HEK293 (cell line): ENCODE measurements around the gene EPHA6.

Experiments used
- CTCF ChIA-PET: fragments of 350-600 bp; formaldehyde crosslinking; extraction: SDS; loops from one replicate; lab custom pipeline; 2021; ENCODE audit warnings: antibody characterized with exemption; lab: Yijun Ruan, JAX
- POLR2A ChIA-PET: fragments of 300-600 bp; formaldehyde crosslinking; extraction: SDS; loops from one replicate; lab custom pipeline; 2020; ENCODE audit warnings: antibody characterized with exemption, inconsistent platforms; lab: Yijun Ruan, JAX
- H3K27ac ChIP-seq: fragments of 200-500 bp; sonication (Bioruptor generic); 2 replicates; pipeline ENCODE4 v1.5.1; 2014; ENCODE audit warnings: low read depth, low read length, control low read depth, inconsistent platforms; ENCODE audit errors: extremely low read depth
- H3K36me3 ChIP-seq, 2 experiments: fragments of 200-500 bp in 1 of 2; sonication (Bioruptor generic) in 1 of 2; 1 replicate in 1 of 2; 2 replicates in 1 of 2; pipeline ENCODE4 v1.5.1; 2014 to 2017; ENCODE audit warnings: inconsistent platforms in 2 of 2, low read length in 2 of 2; ENCODE audit not compliant: control insufficient read depth in 2 of 2, insufficient read depth in 1 of 2
- H3K4me1 ChIP-seq: fragments of 200-500 bp; sonication (Bioruptor generic); 2 replicates; pipeline ENCODE4 v1.5.1; 2014; ENCODE audit warnings: mild to moderate bottlenecking, low read length, inconsistent platforms; ENCODE audit not compliant: control insufficient read depth, insufficient read depth
- H3K4me3 ChIP-seq: 2 replicates; pipeline ENCODE4 v1.5.1; 2011; ENCODE audit warnings: low read depth, mild to moderate bottlenecking, control low read depth, low read length, moderate library complexity
- H3K9me3 ChIP-seq: fragments of 200-500 bp; sonication (Bioruptor generic); 2 replicates; pipeline ENCODE4 v1.5.1; 2014; ENCODE audit warnings: low read depth, low read length, inconsistent platforms; ENCODE audit not compliant: control insufficient read depth, insufficient read depth
- HOXC10 ChIP-seq: sonication (generic); formaldehyde crosslinking; IDR thresholded peaks from 2 replicates; pipeline ENCODE4 v1.8.1; 2023; ENCODE audit warnings: mild to moderate bottlenecking, missing genetic modification reagents
- HOXD13 ChIP-seq: sonication (generic); formaldehyde crosslinking; IDR thresholded peaks from 2 replicates; pipeline ENCODE4 v1.8.0; 2022; ENCODE audit warnings: missing genetic modification reagents, borderline replicate concordance
- IKZF3 ChIP-seq: fragments of 450-650 bp; IDR thresholded peaks from 2 replicates; pipeline ENCODE4 v1.5.0; 2018; ENCODE audit warnings: missing biosample characterization, mild to moderate bottlenecking, missing genetic modification characterization, moderate library complexity
- PATZ1 ChIP-seq: fragments of 450-650 bp; formaldehyde crosslinking; IDR thresholded peaks from 2 replicates; pipeline ENCODE4 v1.5.1; 2016; ENCODE audit warnings: missing biosample characterization, missing genetic modification characterization
- PRDM1 ChIP-seq: fragments of 450-650 bp; formaldehyde crosslinking; IDR thresholded peaks from 2 replicates; pipeline ENCODE4; 2016; ENCODE audit warnings: missing biosample characterization, missing genetic modification characterization
- SCRT1 ChIP-seq: fragments of 450-650 bp; formaldehyde crosslinking; IDR thresholded peaks from 2 replicates; pipeline ENCODE4 v1.5.1; 2016; ENCODE audit warnings: missing biosample characterization, missing genetic modification characterization, borderline replicate concordance
- SETDB1 ChIP-seq: IDR thresholded peaks from one replicate; pipeline ENCODE4 v1.6.1; 2017; ENCODE audit warnings: mild to moderate bottlenecking, low read length, moderate library complexity, mixed read lengths; ENCODE audit not compliant: insufficient read length
- ZFP37 ChIP-seq: fragments of 450-650 bp; formaldehyde crosslinking; IDR thresholded peaks from 2 replicates; pipeline ENCODE4 v1.5.1; 2016; ENCODE audit warnings: missing biosample characterization, missing genetic modification characterization
- ZNF10 ChIP-seq: fragments of 450-650 bp; formaldehyde crosslinking; IDR thresholded peaks from 2 replicates; pipeline ENCODE4 v1.5.1; 2017; ENCODE audit warnings: missing biosample characterization, missing genetic modification characterization
- ZNF133 ChIP-seq: fragments of 450-650 bp; formaldehyde crosslinking; IDR thresholded peaks from 2 replicates; pipeline ENCODE4 v1.5.1; 2016; ENCODE audit warnings: missing biosample characterization, missing genetic modification characterization
- ZNF157 ChIP-seq: fragments of 450-650 bp; formaldehyde crosslinking; IDR thresholded peaks from 2 replicates; pipeline ENCODE4 v1.5.1; 2016; ENCODE audit warnings: missing biosample characterization, missing genetic modification characterization
- ZNF214 ChIP-seq: fragments of 450-650 bp; formaldehyde crosslinking; IDR thresholded peaks from 2 replicates; pipeline ENCODE4 v1.5.1; 2017; ENCODE audit warnings: missing biosample characterization, mild to moderate bottlenecking, missing genetic modification characterization, borderline replicate concordance
- ZNF548 ChIP-seq: fragments of 450-650 bp; formaldehyde crosslinking; IDR thresholded peaks from 2 replicates; pipeline ENCODE4 v1.5.1; 2016; ENCODE audit warnings: missing biosample characterization, missing genetic modification characterization
- ZNF558 ChIP-seq: fragments of 450-650 bp; formaldehyde crosslinking; IDR thresholded peaks from 2 replicates; pipeline ENCODE4 v1.5.1; 2016; ENCODE audit warnings: missing biosample characterization, missing genetic modification characterization
- ZNF654 ChIP-seq: fragments of 450-650 bp; formaldehyde crosslinking; IDR thresholded peaks from 2 replicates; pipeline ENCODE4 v1.5.1; 2016; ENCODE audit warnings: low read depth, missing biosample characterization, missing genetic modification characterization
- ZNF707 ChIP-seq: fragments of 450-650 bp; formaldehyde crosslinking; IDR thresholded peaks from 2 replicates; pipeline ENCODE4 v1.5.1; 2016; ENCODE audit warnings: missing biosample characterization, missing genetic modification characterization
- ZNF768 ChIP-seq: fragments of 450-650 bp; formaldehyde crosslinking; IDR thresholded peaks from 2 replicates; pipeline ENCODE4 v1.5.1; 2018; ENCODE audit warnings: missing biosample characterization, mild to moderate bottlenecking, missing genetic modification characterization
- ZNF792 ChIP-seq: fragments of 450-650 bp; formaldehyde crosslinking; IDR thresholded peaks from 2 replicates; pipeline ENCODE4 v1.5.1; 2016; ENCODE audit warnings: missing biosample characterization, missing genetic modification characterization
- ZSCAN16 ChIP-seq: fragments of 450-650 bp; formaldehyde crosslinking; IDR thresholded peaks from 2 replicates; pipeline ENCODE4 v1.5.1; 2016; ENCODE audit warnings: missing biosample characterization, missing genetic modification characterization
- TF ChIP-seq, protein P1 (sequence below): fragments of 450-650 bp; formaldehyde crosslinking; IDR thresholded peaks from 2 replicates; pipeline ENCODE4 v1.5.1; 2016; ENCODE audit warnings: missing biosample characterization, missing genetic modification characterization
- TF ChIP-seq, protein P2 (sequence below): fragments of 450-650 bp; formaldehyde crosslinking; IDR thresholded peaks from 2 replicates; pipeline ENCODE4 v1.5.1; 2016; ENCODE audit warnings: missing biosample characterization, missing genetic modification characterization
- TF ChIP-seq, protein P3 (sequence below): fragments of 450-650 bp; formaldehyde crosslinking; IDR thresholded peaks from 2 replicates; pipeline ENCODE4 v1.5.1; 2017; ENCODE audit warnings: missing biosample characterization, missing genetic modification characterization
- TF ChIP-seq, protein P4 (sequence below): fragments of 450-650 bp; formaldehyde crosslinking; IDR thresholded peaks from 2 replicates; pipeline ENCODE4 v1.5.1; 2016; ENCODE audit warnings: missing biosample characterization, missing genetic modification characterization, borderline replicate concordance

The EPHA6 gene

DNA sequence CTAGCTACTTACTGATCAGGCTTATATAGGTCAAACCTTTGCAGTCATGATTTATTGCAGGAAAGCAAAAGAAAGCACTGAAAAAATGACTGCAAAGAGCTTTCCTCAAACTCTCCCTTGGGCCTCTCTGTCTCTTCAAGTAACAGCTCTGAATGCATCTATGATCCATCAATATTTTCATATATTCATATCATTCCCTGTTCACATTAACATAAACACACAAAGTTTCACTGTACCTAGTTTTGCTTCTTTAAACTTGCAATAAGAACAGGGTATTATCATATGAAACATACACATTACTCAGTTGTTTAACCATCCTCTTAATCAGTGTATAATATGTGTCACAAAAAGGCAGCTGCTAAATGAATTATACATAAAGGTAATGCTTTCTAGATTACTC, 842.2 kb downstream of the EPHA6 start:
- POLR2A ChIA-PET: no interaction called here
- no peak overlapping the region for H3K27ac ChIP-seq
- no peak for TF ChIP-seq ZSCAN16 (tag by site-specific recombination)
- no peak for TF ChIP-seq ZNF10
- TF ChIP-seq, protein P1, sequence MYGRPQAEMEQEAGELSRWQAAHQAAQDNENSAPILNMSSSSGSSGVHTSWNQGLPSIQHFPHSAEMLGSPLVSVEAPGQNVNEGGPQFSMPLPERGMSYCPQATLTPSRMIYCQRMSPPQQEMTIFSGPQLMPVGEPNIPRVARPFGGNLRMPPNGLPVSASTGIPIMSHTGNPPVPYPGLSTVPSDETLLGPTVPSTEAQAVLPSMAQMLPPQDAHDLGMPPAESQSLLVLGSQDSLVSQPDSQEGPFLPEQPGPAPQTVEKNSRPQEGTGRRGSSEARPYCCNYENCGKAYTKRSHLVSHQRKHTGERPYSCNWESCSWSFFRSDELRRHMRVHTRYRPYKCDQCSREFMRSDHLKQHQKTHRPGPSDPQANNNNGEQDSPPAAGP: no peak
- TF ChIP-seq PATZ1 (tag by site-specific recombination): no peak
- no peak for TF ChIP-seq ZNF558
- no peak for TF ChIP-seq PRDM1
- TF ChIP-seq ZNF133: no peak
- TF ChIP-seq ZNF548 (tag by site-specific recombination): no peak
- TF ChIP-seq ZNF707: no peak
- no peak overlapping the region for H3K4me3 ChIP-seq
- H3K36me3 ChIP-seq: no peaks in the 10 kb centered on the region
- CTCF ChIA-PET: interaction anchor here (0.6 to 1.6 kb wide), 3 partner anchors 762 to 794 kb away, joined by 3 read pairs; no protein-coding TSS in a partner anchor
- no peaks in the 10 kb centered on the region for H3K9me3 ChIP-seq
- H3K4me1 ChIP-seq: no peaks in the 10 kb centered on the region

GRCh38 chr3:97658668-97659285, 844.4 kb downstream of the EPHA6 start:
- ChIA-PET POLR2A (no interaction called here), CTCF (interaction anchor here (0.7 to 1.6 kb wide), 8 partner anchors 10 to 797 kb away, joined by 3 to 5 read pairs (median 3); no protein-coding TSS in a partner anchor)
- Histone ChIP-seq H3K4me3 (no peak overlapping the region), H3K9me3 (no peaks in the 10 kb centered on the region), H3K36me3 (no peaks in the 10 kb centered on the region), H3K27ac (no peak overlapping the region), H3K4me1 (no peaks in the 10 kb centered on the region)
- TF ChIP-seq ZNF707 (no peak), ZNF654 (tag by site-specific recombination) (peak; percentile 68), ZFP37 (tag by site-specific recombination) (no peak), IKZF3 (no peak)

- ChIA-PET CTCF (no interaction called here), POLR2A (no interaction called here)
- Histone ChIP-seq H3K36me3 (no peaks in the 10 kb centered on the region), H3K4me1 (no peaks in the 10 kb centered on the region), H3K9me3 (no peaks in the 10 kb centered on the region), H3K27ac (no peak overlapping the region), H3K4me3 (no peak overlapping the region)
- TF ChIP-seq SETDB1: no peak
- TF ChIP-seq, protein P2, sequence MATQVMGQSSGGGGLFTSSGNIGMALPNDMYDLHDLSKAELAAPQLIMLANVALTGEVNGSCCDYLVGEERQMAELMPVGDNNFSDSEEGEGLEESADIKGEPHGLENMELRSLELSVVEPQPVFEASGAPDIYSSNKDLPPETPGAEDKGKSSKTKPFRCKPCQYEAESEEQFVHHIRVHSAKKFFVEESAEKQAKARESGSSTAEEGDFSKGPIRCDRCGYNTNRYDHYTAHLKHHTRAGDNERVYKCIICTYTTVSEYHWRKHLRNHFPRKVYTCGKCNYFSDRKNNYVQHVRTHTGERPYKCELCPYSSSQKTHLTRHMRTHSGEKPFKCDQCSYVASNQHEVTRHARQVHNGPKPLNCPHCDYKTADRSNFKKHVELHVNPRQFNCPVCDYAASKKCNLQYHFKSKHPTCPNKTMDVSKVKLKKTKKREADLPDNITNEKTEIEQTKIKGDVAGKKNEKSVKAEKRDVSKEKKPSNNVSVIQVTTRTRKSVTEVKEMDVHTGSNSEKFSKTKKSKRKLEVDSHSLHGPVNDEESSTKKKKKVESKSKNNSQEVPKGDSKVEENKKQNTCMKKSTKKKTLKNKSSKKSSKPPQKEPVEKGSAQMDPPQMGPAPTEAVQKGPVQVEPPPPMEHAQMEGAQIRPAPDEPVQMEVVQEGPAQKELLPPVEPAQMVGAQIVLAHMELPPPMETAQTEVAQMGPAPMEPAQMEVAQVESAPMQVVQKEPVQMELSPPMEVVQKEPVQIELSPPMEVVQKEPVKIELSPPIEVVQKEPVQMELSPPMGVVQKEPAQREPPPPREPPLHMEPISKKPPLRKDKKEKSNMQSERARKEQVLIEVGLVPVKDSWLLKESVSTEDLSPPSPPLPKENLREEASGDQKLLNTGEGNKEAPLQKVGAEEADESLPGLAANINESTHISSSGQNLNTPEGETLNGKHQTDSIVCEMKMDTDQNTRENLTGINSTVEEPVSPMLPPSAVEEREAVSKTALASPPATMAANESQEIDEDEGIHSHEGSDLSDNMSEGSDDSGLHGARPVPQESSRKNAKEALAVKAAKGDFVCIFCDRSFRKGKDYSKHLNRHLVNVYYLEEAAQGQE: no peak
- TF ChIP-seq HOXD13 (CRISPR knock-in tag): no peak
- TF ChIP-seq, protein P3, sequence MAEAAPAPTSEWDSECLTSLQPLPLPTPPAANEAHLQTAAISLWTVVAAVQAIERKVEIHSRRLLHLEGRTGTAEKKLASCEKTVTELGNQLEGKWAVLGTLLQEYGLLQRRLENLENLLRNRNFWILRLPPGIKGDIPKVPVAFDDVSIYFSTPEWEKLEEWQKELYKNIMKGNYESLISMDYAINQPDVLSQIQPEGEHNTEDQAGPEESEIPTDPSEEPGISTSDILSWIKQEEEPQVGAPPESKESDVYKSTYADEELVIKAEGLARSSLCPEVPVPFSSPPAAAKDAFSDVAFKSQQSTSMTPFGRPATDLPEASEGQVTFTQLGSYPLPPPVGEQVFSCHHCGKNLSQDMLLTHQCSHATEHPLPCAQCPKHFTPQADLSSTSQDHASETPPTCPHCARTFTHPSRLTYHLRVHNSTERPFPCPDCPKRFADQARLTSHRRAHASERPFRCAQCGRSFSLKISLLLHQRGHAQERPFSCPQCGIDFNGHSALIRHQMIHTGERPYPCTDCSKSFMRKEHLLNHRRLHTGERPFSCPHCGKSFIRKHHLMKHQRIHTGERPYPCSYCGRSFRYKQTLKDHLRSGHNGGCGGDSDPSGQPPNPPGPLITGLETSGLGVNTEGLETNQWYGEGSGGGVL (tag by site-specific recombination): no peak
- TF ChIP-seq ZNF768 (tag by site-specific recombination): no peak
- TF ChIP-seq ZNF792 (tag by site-specific recombination): no peak
- no peak for TF ChIP-seq ZNF157 (tag by site-specific recombination)
- TF ChIP-seq, protein P4, sequence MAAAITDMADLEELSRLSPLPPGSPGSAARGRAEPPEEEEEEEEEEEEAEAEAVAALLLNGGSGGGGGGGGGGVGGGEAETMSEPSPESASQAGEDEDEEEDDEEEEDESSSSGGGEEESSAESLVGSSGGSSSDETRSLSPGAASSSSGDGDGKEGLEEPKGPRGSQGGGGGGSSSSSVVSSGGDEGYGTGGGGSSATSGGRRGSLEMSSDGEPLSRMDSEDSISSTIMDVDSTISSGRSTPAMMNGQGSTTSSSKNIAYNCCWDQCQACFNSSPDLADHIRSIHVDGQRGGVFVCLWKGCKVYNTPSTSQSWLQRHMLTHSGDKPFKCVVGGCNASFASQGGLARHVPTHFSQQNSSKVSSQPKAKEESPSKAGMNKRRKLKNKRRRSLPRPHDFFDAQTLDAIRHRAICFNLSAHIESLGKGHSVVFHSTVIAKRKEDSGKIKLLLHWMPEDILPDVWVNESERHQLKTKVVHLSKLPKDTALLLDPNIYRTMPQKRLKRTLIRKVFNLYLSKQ (tag by site-specific recombination): no peak
- TF ChIP-seq ZNF214: no peak
- no peak for TF ChIP-seq SCRT1 (tag by site-specific recombination)
- TF ChIP-seq HOXC10 (CRISPR knock-in tag): no peak
These were observed 847.9 kb downstream of the EPHA6 start for GRCh38 chr3:97662264-97662663.
